Effector CD4-positive, alpha-beta T cell (primary cell): ENCODE measurements around the gene PNCK.
"Not testable (repeated sequence)": the region's sequence is repeated elsewhere in the genome, so short reads cannot be mapped to it uniquely, and the experiment has no call there.

Experiments
- DNase-seq: peaks from one replicate; pipeline ENCODE4 v3.0.0-alpha.2; 2020

Gene PNCK

GRCh38 chrX:153697924-153698865, 24.6 kb upstream of the PNCK start:
- DNase-seq, result no peak

DNA sequence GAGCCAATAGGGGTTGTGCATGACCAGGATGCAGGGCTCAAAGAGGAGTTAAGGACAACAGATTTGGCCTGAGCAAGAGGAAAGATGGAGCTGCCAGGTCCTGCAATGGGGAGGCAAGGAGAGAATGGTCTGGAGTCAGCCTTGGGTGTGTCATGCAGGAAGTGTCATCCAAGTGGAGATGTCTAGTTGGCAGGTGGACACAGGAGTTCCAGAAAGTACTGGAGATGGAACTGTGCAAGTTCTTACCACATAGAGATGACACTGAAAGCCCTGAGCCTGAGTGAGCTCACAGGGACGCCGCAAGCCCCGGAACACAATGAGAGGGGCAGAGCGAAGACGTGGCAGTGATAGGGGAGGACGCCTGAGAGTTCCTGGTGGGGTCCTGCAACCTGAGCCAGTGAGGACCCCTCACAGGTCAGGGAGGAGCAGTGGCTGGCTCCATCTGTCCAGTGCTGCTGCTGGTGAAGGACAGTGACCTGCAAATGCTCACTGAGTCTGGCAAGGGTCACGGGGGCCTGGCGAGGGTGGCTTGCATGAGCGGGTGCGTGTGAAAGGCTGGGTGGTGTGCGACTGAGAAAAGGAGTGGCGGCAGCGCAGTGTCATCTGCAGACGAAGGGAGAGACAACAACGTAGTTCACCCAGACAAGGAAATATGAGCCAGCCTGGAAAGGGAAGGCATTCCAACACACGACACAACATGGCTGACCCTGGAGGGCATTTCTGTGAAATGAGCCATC, 23.5 kb upstream of the PNCK start:
- DNase-seq, result not testable (repeated sequence)

- not testable (repeated sequence) for DNase-seq
Measured at GRCh38 chrX:153696538-153696937, 22.9 kb upstream of the PNCK start.

GRCh38 chrX:153696100-153696499, 22.5 kb upstream of the PNCK start:
- DNase-seq, result no peak

DNA sequence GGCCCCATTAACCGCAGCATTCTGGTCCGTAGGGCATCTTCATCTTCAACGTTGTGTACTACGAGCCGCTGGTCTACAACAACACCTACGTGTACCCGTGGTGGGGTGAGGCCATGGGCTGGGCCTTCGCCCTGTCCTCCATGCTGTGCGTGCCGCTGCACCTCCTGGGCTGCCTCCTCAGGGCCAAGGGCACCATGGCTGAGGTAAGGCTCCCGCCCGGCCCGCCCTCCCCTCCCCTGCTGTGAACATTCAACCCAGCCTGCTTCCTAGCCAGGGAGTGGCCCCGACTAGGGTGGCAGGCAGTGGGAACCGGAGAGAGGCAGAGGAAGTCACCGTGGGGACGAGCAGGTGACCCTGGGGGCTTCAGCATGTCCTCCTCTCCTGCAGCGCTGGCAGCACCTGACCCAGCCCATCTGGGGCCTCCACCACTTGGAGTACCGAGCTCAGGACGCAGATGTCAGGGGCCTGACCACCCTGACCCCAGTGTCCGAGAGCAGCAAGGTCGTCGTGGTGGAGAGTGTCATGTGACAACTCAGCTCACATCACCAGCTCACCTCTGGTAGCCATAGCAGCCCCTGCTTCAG, 21.2 kb upstream of the PNCK start:
- DNase-seq, result no peak

DNA sequence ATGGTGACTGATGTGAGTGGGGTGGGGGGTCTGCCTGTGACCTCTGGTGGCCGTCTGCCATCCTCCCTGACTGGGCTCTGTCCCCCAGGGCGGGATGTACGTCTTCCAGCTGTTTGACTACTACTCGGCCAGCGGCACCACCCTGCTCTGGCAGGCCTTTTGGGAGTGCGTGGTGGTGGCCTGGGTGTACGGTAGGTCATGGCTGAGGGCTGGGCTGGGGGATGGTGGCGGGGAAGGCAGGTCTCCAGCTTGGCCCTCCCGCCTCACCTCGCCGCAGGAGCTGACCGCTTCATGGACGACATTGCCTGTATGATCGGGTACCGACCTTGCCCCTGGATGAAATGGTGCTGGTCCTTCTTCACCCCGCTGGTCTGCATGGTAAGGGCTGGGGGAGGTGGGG, 20.6 kb upstream of the PNCK start:
- DNase-seq, result not testable (repeated sequence)

- DNase-seq, result no peak
Measured at GRCh38 chrX:153693216-153694086, 19.8 kb upstream of the PNCK start.

DNA sequence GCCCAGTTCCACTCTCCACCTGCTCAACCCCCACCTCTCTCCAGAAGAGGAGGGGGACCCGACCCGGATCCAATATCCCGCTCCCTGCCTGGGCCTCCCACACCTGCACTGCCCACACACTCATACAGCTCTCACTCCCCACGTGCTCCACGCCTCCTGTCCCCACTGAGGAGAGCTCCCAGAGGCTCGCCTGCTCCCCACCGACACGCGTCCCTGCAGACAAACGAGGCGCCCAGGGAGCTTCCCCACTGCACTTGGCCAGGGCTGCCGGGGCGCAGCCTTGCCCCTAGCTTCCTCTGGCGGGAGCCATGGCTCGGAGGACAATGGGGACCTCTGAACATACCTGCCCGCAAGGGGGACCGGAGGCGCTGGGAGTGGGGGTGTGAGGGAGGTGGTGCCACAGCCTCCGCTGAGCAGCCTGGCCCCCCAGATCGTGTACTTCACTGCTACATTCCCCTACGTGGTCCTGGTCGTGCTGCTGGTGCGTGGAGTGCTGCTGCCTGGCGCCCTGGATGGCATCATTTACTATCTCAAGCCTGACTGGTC, 19.1 kb upstream of the PNCK start:
- DNase-seq, result no peak

- no peak for DNase-seq
Measured at GRCh38 chrX:153692003-153692402, 18.4 kb upstream of the PNCK start.

DNA sequence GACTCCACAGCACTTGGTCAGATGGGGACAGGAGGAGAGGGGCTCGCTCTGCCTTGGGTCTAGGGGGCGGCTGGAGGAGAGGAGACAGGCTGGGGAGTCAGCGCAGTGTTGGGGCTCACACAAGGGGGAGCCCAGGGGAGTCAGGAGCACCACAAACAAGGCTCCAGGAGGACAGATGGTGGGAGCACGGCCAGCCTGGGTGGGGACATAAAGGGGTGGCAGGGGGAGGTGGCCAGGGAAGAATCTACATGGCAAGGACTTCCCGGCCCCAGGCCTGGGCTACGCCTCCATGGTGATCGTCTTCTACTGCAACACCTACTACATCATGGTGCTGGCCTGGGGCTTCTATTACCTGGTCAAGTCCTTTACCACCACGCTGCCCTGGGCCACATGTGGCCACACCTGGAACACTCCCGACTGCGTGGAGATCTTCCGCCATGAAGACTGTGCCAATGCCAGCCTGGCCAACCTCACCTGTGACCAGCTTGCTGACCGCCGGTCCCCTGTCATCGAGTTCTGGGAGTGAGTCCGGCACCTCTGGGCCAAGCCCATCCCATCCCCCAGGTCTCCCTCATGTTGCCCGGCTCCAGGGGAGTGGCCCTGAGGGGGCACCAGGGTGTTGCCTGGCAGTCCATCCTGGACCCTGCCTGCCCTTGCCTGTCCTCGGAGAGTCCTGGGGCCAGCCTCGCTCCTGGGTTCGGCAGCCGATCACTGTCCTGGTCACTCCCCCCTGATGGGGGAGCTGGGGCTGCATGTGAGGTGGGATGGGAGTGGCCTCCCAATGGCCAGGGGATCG, 17.6 kb upstream of the PNCK start:
- DNase-seq, result not testable (repeated sequence)

- no peak for DNase-seq
Measured at GRCh38 chrX:153690466-153690865, 16.9 kb upstream of the PNCK start.

GRCh38 chrX:153689654-153690465, 16.2 kb upstream of the PNCK start:
- DNase-seq, result no peak

- DNase-seq, result no peak
Measured at GRCh38 chrX:153688911-153689590, 15.4 kb upstream of the PNCK start.

DNA sequence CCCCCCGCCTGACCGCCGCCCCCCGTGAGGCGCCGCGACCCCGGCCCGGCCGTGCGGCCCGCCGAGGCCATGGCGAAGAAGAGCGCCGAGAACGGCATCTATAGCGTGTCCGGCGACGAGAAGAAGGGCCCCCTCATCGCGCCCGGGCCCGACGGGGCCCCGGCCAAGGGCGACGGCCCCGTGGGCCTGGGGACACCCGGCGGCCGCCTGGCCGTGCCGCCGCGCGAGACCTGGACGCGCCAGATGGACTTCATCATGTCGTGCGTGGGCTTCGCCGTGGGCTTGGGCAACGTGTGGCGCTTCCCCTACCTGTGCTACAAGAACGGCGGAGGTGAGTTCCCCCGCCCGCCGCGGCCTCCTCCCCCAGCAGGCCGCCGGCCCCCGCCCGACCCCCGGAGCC, 14.9 kb upstream of the PNCK start:
- no peak for DNase-seq

DNA sequence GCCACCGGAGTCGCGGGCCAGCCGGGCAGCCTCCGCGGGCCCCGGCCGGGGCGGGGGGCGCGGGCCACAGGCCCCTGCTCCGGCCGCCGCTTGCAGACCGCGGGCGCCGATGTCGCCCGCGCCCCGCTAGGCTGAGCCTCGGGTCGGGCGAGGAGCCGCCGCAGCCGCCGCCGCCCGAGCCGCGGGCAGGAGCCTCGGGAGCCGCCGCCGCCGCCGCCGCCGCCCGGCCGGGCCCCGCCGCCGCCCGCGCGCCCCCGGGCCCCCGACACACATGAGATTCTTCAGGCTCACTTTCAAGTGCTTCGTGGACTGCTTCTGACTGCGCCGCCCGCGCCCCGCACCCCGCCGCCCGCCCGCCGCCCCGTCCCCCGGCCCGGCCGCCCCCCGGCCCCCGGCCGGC, 14.5 kb upstream of the PNCK start:
- DNase-seq, result no peak

DNA sequence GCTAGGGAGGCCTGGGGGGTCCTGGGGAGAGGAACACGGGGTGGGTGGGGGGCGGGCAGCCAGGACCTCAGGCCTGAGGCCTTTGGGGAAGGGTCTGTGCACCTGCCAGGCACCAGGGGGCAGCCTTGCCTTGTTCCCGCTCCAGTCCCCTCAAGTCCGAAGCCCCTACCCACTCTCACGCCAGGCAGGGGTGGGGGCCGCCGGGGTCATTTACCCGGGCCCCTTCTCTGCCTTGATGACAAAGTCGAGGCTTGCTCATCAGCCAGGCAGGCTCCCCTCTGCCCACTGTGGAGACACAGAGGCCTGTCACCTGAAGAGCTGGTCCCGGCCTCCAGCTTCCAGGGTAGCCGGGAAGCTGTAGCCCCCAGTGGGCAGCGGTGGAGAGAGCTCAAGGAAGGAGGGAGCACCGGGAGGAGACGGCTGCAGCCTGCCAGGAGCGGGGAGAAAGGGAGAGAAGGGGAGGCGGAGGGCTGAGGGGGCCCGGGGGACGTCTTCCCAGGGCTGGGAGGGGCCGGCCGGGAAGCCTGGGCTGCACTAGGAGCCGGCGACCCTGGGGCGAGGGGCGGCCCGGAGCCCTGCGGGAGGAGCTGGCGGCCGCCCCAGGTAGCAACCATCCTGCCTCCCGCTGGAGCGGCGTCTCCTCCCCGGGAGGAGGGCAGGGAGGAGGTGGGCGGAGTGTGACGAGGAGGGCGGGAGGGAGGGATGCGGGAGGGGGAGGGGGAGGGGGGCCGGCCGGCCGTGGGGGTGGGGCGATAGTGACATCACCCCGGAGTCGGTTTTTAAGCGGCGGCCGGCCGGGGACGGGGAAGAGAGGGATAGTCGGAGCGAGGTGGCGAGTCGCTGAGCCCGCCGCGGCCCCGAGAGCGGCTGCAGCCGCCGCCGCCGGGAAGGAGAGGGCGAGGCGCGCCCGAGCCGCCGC, 13.8 kb upstream of the PNCK start, which contains the start of gene SLC6A8:
SLC6A8 (plus strand) TSS at position 806 of the 919 bp plus-strand sequence. CDS start 649 bp downstream, outside the sequence.
- no peak for DNase-seq

GRCh38 chrX:153686711-153687110, 13.1 kb upstream of the PNCK start:
- no peak for DNase-seq
